GM23338 (cell line): ENCODE measurements around the gene PRKCI. TPM values are rescaled to one million over a fixed set of nuclear protein-coding genes. Genes with fewer than 3 reads are reported as not detected.
A peak's percentile ranks its signal among the peaks of the same experiment; 100 is the strongest.
"Not testable (repeated sequence)": the region's sequence is repeated elsewhere in the genome, so short reads cannot be mapped to it uniquely, and the experiment has no call there.

Source experiments
- ATAC-seq: fragments of 200-7000 bp; cut with Tn5 transposase; 3 replicates; pipeline ENCODE4 v1.9.1; 2020
- DNase-seq: peaks from one replicate; pipeline ENCODE4 v3.0.0-alpha.2; 2015; ENCODE audit warnings: low spot score
- H2AFZ ChIP-seq: fragments of 200-600 bp; sonication (generic); 2 replicates; pipeline ENCODE4 v1.8.0; 2016; ENCODE audit warnings: antibody characterized with exemption, mild to moderate bottlenecking, moderate library complexity
- H3F3A ChIP-seq: fragments of 200-600 bp; sonication (generic); replicated peaks from 2 replicates; pipeline ENCODE4 v1.8.0; 2017; ENCODE audit warnings: antibody characterized with exemption, mixed run types, low read depth
- H3K27ac ChIP-seq: fragments of 200-600 bp; sonication (generic); 2 replicates; pipeline ENCODE4 v1.6.1; 2016; ENCODE audit warnings: low read depth
- H3K27me3 ChIP-seq: fragments of 200-600 bp; sonication (generic); 2 replicates; pipeline ENCODE4 v1.8.0; 2016; ENCODE audit warnings: mild to moderate bottlenecking, mixed run types, moderate library complexity; ENCODE audit not compliant: insufficient read depth
- H3K36me3 ChIP-seq: fragments of 200-600 bp; sonication (generic); 2 replicates; pipeline ENCODE4 v1.8.0; 2016; ENCODE audit warnings: mild to moderate bottlenecking; ENCODE audit not compliant: insufficient read depth
- H3K4me1 ChIP-seq: fragments of 200-600 bp; sonication (generic); 2 replicates; pipeline ENCODE4 v1.8.0; 2016; ENCODE audit warnings: mild to moderate bottlenecking, moderate library complexity; ENCODE audit not compliant: insufficient read depth
- H3K4me2 ChIP-seq: fragments of 200-600 bp; sonication (generic); 2 replicates; pipeline ENCODE4 v1.7.1; 2017; ENCODE audit warnings: mixed run types
- H3K4me3 ChIP-seq: fragments of 200-600 bp; sonication (generic); 2 replicates; pipeline ENCODE4 v1.6.1; 2016; ENCODE audit warnings: mixed run types
- H3K79me2 ChIP-seq: fragments of 200-600 bp; sonication (generic); replicated peaks from 2 replicates; pipeline ENCODE4 v1.8.0; 2017; ENCODE audit warnings: mild to moderate bottlenecking; ENCODE audit not compliant: insufficient read depth
- H3K9me2 ChIP-seq: fragments of 200-600 bp; sonication (generic); 2 replicates; pipeline ENCODE4 v1.8.0; 2017; ENCODE audit not compliant: insufficient read depth
- H4K20me1 ChIP-seq: fragments of 200-600 bp; sonication (generic); replicated peaks from 2 replicates; pipeline ENCODE4 v1.8.0; 2017; ENCODE audit warnings: mild to moderate bottlenecking; ENCODE audit not compliant: insufficient read depth
- H3K27ac Mint-ChIP-seq: 2 replicates; pipeline ENCODE4 v1.8.0; 2020; ENCODE audit warnings: inconsistent platforms, mild to moderate bottlenecking, moderate library complexity, mixed read lengths
- H3K27me3 Mint-ChIP-seq: 3 replicates; pipeline ENCODE4 v1.8.0; 2022; ENCODE audit warnings: low read depth, mild to moderate bottlenecking, moderate library complexity, mixed read lengths, inconsistent platforms; ENCODE audit not compliant: insufficient read depth, poor library complexity
- H3K36me3 Mint-ChIP-seq: 3 replicates; pipeline ENCODE4 v1.8.0; 2021; ENCODE audit warnings: low read depth, mild to moderate bottlenecking, inconsistent platforms, moderate library complexity, mixed read lengths
- H3K4me1 Mint-ChIP-seq: 3 replicates; pipeline ENCODE4 v1.8.0; 2020; ENCODE audit warnings: mild to moderate bottlenecking, inconsistent platforms, mixed read lengths
- H3K4me3 Mint-ChIP-seq: 3 replicates; pipeline ENCODE4 v1.8.0; 2021; ENCODE audit warnings: moderate library complexity, mild to moderate bottlenecking, inconsistent platforms, mixed read lengths
- H3K9me3 Mint-ChIP-seq: 3 replicates; pipeline ENCODE4 v1.8.0; 2020; ENCODE audit warnings: moderate library complexity, mild to moderate bottlenecking, inconsistent platforms, mixed read lengths
- ETS1 ChIP-seq: IDR thresholded peaks from 2 replicates; pipeline ENCODE4 v1.6.1; 2016; ENCODE audit warnings: antibody characterized with exemption
- EZH2 ChIP-seq: fragments of 200-600 bp; sonication (generic); IDR thresholded peaks from one replicate; pipeline ENCODE4 v1.8.0; 2017; ENCODE audit warnings: antibody characterized with exemption, mild to moderate bottlenecking, low read depth; ENCODE audit not compliant: unreplicated experiment
- EZH2phosphoT487 ChIP-seq: fragments of 200-600 bp; sonication (generic); IDR thresholded peaks from one replicate; pipeline ENCODE4 v1.8.1; 2018; ENCODE audit warnings: antibody characterized with exemption; ENCODE audit not compliant: unreplicated experiment
- NANOG ChIP-seq: IDR thresholded peaks from 2 replicates; pipeline ENCODE4 v1.6.1; 2016; ENCODE audit warnings: antibody characterized with exemption, borderline replicate concordance
- POLR2AphosphoS5 ChIP-seq: IDR thresholded peaks from 2 replicates; pipeline ENCODE4 v1.6.1; 2016; ENCODE audit warnings: antibody characterized with exemption, low read depth
- polyA plus RNA-seq: library from polyadenylated mRNA; unstranded; fragments of >200 nt; fragmentation: Nextera tagmentation; extraction: Ambion mirVana; gene quantifications from 2 replicates; pipeline ENCODE4 v1.2.1, GENCODE V29; 2016
- total RNA-seq: library from RNA; depleted of rRNA; stranded (reverse); fragments of >200 nt; shearing (Covaris generic); gene quantifications from 2 replicates; pipeline ENCODE4 v1.2.3, GENCODE V29; 2014

The PRKCI gene
- total and polyA plus RNA-seq, 2 experiments from 2014 or later, result 58.0 to 119 TPM

- TF ChIP-seq POLR2AphosphoS5, result no peak
- TF ChIP-seq ETS1, result no peak
These were observed 115.2 kb downstream of the PRKCI start (continued) for GRCh38 chr3:170337420-170337819.

- Histone ChIP-seq H3K36me3 (peaks cover 29% of the 10 kb centered on the region; the same call in 1 of the 2 replicates), H3K27me3 (no peaks in the 10 kb centered on the region), H4K20me1 (no peaks in the 10 kb centered on the region), H3K79me2 (no peaks in the 10 kb centered on the region), H3K27ac (no peak overlapping the region), H3F3A (0 out of 2 replicates have a peak, but pooled peaks cover 3% of the 10 kb centered on the region), H3K9me2 (no peaks in the 10 kb centered on the region; the same call in 1 of the 2 replicates), H2AFZ (no peak overlapping the region), H3K4me2 (no peak overlapping the region), H3K4me3 (no peak overlapping the region), H3K4me1 (no peaks in the 10 kb centered on the region)
- Mint-ChIP-seq H3K27me3 (peaks cover 1% of the 10 kb centered on the region), H3K27ac (no peak overlapping the region), H3K4me1 (no peaks in the 10 kb centered on the region), H3K9me3 (peaks cover 79% of the 10 kb centered on the region), H3K36me3 (peaks cover 49% of the 10 kb centered on the region), H3K4me3 (no peak overlapping the region)
- TF ChIP-seq NANOG, result no peak
- TF ChIP-seq EZH2phosphoT487, result no peak
- TF ChIP-seq EZH2, result no peak
- no peak for ATAC-seq
- peak; percentile 31 for DNase-seq
These were observed 116.6 kb downstream of the PRKCI start for GRCh38 chr3:170338690-170339340.

DNA sequence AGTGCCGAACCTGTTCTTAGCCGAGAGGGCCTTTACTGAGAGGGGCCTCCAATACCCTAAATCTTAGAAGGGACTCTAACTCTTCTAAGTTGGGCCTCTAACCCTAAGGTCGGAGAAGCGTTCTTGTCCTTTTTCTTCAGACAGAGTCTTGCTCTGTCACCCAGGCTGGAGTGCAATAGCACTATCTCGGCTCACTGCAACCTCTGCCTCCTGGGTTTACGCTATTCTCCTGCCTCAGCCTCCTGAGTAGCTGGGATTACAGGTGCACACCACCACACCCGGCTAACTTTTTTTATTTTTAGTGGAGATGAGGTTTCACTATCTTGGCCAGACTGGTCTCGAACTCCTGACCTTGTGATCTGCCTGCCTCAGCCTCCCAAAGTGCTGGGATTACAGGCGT lies 120.0 kb downstream of the PRKCI start:
- H3K4me3 ChIP-seq, H3K27ac ChIP-seq, H3K27ac Mint-ChIP-seq, H3K27me3 ChIP-seq, ATAC-seq, H3K4me3 Mint-ChIP-seq, H3K9me2 ChIP-seq, H3K4me1 Mint-ChIP-seq, H3K4me2 ChIP-seq, H2AFZ ChIP-seq, H3K79me2 ChIP-seq, H4K20me1 ChIP-seq, H3F3A ChIP-seq, DNase-seq, H3K27me3 Mint-ChIP-seq: not testable (repeated sequence)
- H3K36me3 ChIP-seq, result peaks cover 24% of the 10 kb centered on the region; the same call in 1 of the 2 replicates
- peaks cover 11% of the 10 kb centered on the region; the same call in 1 of the 2 replicates for H3K4me1 ChIP-seq
- Mint-ChIP-seq H3K9me3 (peaks cover 63% of the 10 kb centered on the region), H3K36me3 (peaks cover 51% of the 10 kb centered on the region)

DNA sequence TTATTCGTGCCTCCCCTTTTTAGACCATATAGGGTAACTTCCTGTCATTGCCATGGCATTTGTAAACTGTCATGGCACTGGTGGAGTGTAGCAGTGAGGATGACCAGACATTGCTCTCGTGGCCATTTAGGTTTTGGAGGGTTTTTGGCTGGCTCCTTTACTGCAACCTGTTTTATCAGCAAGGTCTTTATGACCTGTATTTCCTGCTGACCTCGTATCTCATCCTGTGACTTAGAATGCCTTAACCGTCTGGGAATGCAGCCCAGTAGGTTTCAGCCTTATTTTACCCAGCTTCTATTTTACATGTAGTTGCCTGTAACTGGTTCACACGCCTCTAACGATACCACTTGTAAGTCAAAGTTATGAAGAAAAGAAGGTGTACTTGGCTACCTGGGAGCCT lies 121.6 kb downstream of the PRKCI start:
- H3K27ac Mint-ChIP-seq, H2AFZ ChIP-seq: not testable (repeated sequence)

More for the DNA sequence above, 121.6 kb downstream of the PRKCI start:
- H3K9me2 ChIP-seq, H3F3A ChIP-seq, H3K27ac ChIP-seq, H3K4me2 ChIP-seq, H3K4me1 Mint-ChIP-seq, H3K27me3 ChIP-seq, H3K79me2 ChIP-seq, H4K20me1 ChIP-seq, DNase-seq, H3K4me3 Mint-ChIP-seq, H3K4me3 ChIP-seq, ATAC-seq: not testable (repeated sequence)
- Histone ChIP-seq H3K36me3 (peaks cover 11% of the 10 kb centered on the region; the same call in 1 of the 2 replicates), H3K4me1 (peaks cover 11% of the 10 kb centered on the region; the same call in 1 of the 2 replicates)
- Mint-ChIP-seq H3K9me3 (peaks cover 48% of the 10 kb centered on the region), H3K36me3 (peaks cover 41% of the 10 kb centered on the region), H3K27me3 (peaks cover 10% of the 10 kb centered on the region)
